Fibroblast of skin of right biceps (primary cell): ENCODE data around the gene ANKRD45.
"Not testable (repeated sequence)": the region's sequence is repeated elsewhere in the genome, so short reads cannot be mapped to it uniquely, and the experiment has no call there.

Experiments
- DNase-seq: peaks from one replicate; pipeline ENCODE4 v3.0.0-alpha.2; 2013

The ANKRD45 gene

DNA sequence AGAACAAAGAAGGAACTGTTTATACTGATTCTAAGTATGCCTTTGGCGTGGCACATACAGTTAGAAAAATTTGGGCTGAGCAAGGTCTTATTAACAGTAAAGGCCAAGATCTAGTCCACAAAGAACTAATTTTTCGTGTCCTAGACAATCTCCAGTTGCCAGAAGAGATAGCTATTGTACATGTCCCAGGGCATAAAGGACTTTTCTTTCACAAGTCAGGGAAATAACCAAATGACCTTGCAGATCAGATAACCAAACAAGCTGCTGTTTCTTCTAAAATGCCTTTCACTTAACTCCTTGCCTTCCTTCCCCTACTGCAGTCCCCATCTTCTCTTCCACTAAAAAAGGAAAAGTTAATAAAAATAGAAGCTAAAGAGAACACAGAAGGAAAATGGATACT is 30.5 kb downstream of the ANKRD45 start:
- no peak for DNase-seq

DNA sequence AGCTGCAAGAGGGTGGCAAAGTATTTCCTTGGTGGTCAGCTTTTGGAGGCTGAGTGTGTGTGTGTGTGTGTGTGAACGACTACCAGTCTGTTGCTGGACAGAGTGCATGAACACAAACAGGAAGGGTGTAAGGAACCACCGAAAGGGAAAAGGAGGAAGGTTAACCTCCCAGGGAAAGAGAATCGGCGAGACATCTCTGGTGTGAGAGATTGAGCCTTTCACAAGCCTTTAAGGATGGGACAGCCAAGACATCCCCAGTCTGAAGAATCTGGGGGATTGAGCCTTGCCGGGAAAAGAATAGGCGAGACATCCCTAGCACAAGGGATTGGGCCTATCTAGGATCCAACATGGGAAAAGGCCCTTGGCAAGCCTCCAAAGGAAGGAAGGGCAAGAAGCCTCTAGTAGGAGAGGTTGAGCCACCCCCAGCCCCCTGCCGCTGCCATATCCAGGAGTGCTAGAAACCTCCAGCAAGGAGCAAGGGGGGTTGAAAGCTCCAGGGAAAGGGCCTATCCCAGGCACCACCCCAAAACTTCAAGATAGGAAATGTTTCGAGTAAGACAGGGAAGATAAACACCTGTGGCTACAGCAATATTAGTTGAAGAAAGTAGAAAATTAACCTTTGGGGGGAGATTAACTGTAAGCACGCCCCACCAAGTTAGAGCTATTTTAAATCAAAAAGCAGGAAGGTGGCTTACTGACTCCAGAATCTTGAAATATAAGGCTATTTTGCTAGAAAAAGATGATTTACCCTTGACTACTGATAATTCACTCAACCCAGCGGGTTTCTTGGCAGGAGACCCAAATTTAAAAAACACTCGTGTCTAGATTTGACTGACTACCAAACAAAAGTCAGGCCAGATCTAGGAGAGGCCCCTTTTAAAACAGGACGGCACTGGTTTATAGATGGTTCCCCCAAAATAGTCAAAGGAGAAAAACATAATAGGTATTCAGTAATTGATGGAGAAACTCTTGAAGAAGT is 31.3 kb downstream of the ANKRD45 start:
- DNase-seq, result no peak

DNA sequence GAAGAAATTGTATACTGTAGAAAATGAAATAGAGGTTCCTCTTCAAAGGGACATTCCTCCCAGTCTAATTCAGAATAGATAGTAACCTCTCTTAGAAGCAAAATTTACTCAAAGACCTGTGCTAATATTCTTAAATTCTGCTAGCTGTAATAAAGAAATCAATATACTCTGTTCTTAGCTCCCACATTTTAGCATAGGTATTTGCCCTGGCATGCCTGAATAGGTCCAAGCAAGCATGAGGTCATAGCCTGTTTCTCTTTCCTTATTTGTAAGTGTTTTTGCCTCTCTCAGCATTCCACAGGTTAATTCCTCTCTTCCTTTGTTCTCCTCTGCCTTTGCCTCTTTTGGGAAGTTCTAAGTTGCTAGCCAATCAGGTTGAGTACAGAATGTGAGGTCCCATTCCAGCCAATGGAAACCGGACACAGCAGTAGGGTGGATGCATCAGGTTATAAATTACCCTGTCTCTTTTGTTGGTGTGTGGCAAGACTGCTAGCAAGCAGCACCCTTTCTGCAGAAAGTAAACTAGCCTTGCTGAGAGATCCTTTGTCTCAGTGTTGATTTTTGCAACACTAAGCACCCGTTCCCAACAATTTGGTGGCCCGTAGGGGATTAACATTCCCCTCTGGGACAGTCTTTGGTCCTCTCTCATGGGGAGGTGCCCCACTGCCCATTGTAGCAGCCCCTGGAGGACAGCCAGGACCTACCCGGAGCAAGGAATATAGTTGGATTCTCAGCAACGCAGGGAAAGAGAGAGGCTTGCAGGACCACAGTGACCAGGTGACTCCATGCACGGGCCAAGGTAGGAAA is 32.2 kb downstream of the ANKRD45 start:
- not testable (repeated sequence) for DNase-seq

- no peak for DNase-seq
Measured at GRCh38 chr1:173635116-173635515, 34.5 kb downstream of the ANKRD45 start, which contains the start of gene TEX50. TSS of gene TEX50 (plus strand) at chr1:173635338. CDS start at chr1:173635522, 184 bp downstream.

DNA sequence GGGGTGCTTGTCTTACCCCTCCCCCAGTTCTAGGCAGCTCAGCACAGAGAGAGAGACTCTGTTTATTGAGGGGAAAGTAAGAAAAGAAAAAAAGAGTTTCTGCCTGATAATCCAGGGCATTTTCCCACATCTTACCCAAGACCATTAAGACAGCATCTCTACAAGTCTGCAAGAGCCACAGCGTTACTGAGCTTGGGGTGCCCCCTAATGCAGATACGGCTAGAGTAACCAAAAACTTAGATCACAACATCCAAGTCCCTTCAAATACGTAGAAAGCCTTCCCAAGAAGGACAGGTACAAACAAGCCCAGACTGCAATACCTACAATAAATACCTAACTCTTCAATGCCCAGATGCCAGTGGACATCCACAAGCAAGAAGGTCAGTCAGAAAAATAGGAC is 40.8 kb downstream of the ANKRD45 start:
- no peak for DNase-seq

- no peak for DNase-seq
Measured at GRCh38 chr1:173627269-173627668, 42.4 kb downstream of the ANKRD45 start.

- no peak for DNase-seq
Measured at GRCh38 chr1:173616859-173617258, 52.8 kb downstream of the ANKRD45 start.

GRCh38 chr1:173613086-173613485 is 56.6 kb downstream of the ANKRD45 start:
- not testable (repeated sequence) for DNase-seq

GRCh38 chr1:173608503-173609216 is 61.0 kb downstream of the ANKRD45 start:
- DNase-seq, result no peak

DNA sequence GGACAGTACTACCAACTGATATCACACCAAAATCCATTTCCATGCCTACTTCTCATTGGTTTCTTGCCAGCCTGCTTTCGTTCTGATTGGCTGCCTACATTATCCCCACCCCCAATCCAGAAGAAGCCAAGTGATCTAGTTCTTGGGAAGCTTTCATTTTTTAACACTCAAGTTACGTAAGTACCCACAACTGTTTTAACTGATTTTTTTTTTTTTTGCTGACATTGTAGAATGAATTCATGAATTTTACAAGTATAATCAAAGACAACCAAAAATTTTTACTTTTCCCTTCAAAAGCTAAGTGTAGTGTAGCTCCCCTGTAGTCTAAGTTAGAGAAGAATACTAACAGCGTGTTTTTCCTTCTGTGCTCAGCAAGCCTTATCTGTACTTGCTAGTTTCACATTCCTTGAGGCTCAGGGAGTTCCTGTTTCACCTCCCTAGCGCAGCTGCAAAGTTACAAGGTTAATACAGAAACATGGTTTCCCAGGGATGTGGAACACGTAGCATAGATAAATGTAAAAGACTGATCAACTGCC is 66.5 kb downstream of the ANKRD45 start, which contains the start of gene SLC9C2:
Gene SLC9C2, minus strand, starts transcription at position 17 of the 536 bp plus-strand sequence. CDS start 1,296 bp downstream, outside the sequence.
- DNase-seq, result no peak

- DNase-seq, result no peak
Measured at GRCh38 chr1:173601588-173601987, 68.1 kb downstream of the ANKRD45 start.

DNA sequence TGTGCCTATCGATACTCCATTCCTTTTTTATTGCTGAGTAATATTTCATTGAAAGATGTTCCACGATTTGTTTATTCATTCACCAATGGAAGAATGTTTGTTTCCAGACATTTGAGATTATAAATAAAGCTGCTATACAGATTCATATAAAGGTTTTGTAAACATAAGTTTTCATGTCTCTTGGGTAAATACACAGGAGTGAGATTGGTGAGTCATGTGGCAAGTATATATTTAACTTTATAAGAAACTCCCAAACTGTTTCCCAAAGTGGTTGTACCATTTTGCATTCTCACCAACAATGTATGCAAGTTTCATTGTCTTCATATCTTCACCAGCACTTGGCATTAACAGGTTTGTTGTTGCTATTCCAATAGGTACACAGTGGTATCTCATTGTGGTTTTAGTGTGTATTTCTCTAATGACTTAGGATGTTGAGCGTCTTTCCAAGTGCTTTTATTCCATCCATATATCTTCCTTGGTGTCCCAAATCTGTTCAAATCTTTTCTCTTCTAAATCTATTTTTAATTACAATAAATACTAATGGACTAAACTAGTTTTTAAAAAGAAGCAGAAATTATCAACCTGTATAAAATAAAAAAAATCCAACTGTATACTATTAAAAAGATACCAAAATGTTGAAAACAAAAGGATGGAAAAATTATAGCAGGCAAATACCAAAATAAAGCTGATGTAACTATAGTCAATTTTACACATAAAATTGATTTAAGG is 73.4 kb downstream of the ANKRD45 start:
- no peak for DNase-seq

DNA sequence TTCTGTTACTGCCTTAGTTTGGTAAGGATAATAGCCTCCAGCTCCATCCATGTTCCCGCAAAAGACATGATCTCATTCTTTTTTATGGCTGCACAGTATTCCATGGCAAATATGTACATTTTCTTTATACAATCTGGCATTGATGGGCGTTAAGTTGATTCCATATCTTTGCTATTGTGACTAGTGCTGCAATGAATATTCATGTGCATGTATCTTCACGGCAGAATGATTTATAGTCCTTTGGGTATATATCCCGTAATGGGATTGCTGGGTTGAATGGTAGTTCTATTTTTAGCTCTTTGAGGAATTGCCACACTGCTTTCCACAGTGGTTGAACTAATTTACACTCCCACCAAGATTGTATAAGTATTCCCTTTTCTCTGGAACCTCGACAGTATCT is 78.5 kb downstream of the ANKRD45 start:
- DNase-seq, result not testable (repeated sequence)

GRCh38 chr1:173590557-173590956 is 79.1 kb downstream of the ANKRD45 start:
- no peak for DNase-seq

- DNase-seq, result no peak
Measured at GRCh38 chr1:173581383-173582079, 88.1 kb downstream of the ANKRD45 start.

GRCh38 chr1:173580658-173581057 is 89.0 kb downstream of the ANKRD45 start:
- DNase-seq, result no peak

- no peak for DNase-seq
Measured at GRCh38 chr1:173580071-173580470, 89.6 kb downstream of the ANKRD45 start.

DNA sequence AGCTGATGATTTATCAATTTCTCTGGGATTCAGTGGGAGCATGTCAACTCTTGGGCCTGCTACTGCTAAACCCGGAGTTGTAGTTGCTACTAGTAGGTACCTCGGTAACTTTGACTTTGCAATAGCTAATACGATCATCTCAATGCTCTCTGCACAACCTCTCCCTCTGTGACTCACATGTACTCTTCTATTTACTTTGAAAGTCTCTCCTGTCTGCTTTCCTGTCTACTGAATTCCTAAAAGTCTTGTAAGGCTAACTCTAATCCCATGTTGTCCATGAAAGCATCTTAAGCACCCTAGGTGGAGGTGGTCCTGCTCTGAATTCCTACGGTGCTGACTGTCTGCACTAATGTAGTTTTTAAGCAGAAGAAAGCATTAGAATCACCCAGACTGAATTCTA is 96.1 kb downstream of the ANKRD45 start:
- no peak for DNase-seq

GRCh38 chr1:173572201-173572873 is 97.3 kb downstream of the ANKRD45 start:
- DNase-seq, result no peak

- DNase-seq, result no peak
Measured at GRCh38 chr1:173570370-173571007, 99.2 kb downstream of the ANKRD45 start.
